Measurements from ENCODE around the gene CAP2. TPM values are rescaled to one million over a fixed set of nuclear protein-coding genes. Genes with fewer than 3 reads are reported as not detected.

CAP2 gene
- total and polyA plus RNA-seq, 2 donors (not counting 1 experiment from before 2014, with no cell fraction given) = 8.6 to 38.1 TPM

GRCh38 chr6:17606606-17607005, 213.2 kb downstream of the CAP2 start:
- Histone ChIP-seq H3K79me2 (ENCODE audit: control insufficient read depth, insufficient read depth, low read length) (no peaks in the 10 kb centered on the region), H3K27me3 (ENCODE audit: control insufficient read depth, insufficient read depth, low read length) (no peaks in the 10 kb centered on the region), H3K9ac (ENCODE audit: insufficient read depth, low read length) (no peak overlapping the region), H3K4me3 (replicated peaks in 1 of 4; ENCODE audit: control extremely low read depth in 1 of 4, insufficient read depth in 1 of 4, low read depth in 3 of 4, low read length in 4 of 4) (no peak overlapping the region), H3K36me3 (ENCODE audit: control insufficient read depth, insufficient read depth, low read length) (peaks cover 3% of the 10 kb centered on the region), H3K4me2 (ENCODE audit: extremely low read depth, insufficient read depth, low read length) (no peak overlapping the region), H3K9me3 (ENCODE audit: control insufficient read depth, insufficient read depth, low read depth, low read length) (no peaks in the 10 kb centered on the region), H4K20me1 (ENCODE audit: control insufficient read depth, extremely low read depth, insufficient read depth, low read length) (no peaks in the 10 kb centered on the region), H3K27ac (ENCODE audit: insufficient read depth, low read length) (no peak overlapping the region), H2AFZ (ENCODE audit: low read length) (no peak overlapping the region), H3K4me1 (ENCODE audit: control insufficient read depth, extremely low read depth, insufficient read depth, low read length) (no peaks in the 10 kb centered on the region)
- no peak for DNase-seq (ENCODE audit: low read depth in 2 of 2)
- TF ChIP-seq CTCF (conservative IDR thresholded peaks at IDR 0.05 in 1 of 2, IDR thresholded peaks at IDR 0.05 in 1 of 2; ENCODE audit: low read depth in 1 of 2, low read length in 2 of 2) (no peak), EZH2 (IDR thresholded peaks at IDR 0.05; ENCODE audit: low read length, missing control alignments) (no peak)

Other genes with a start within 250 kb of the CAP2 start
- 1.0 and 2.5 TPM in 2 replicates for gene RBM24, start 112.2 kb upstream of the CAP2 start, total RNA-seq
- gene RBM24, start 112.2 kb upstream of the CAP2 start, polyA plus RNA-seq = 1.8 and 2.5 TPM in 2 replicates
- gene FAM8A1, start 206.7 kb downstream of the CAP2 start, total RNA-seq = 17.2 and 19.8 TPM in 2 replicates
- 16.8 and 28.1 TPM in 2 replicates for gene FAM8A1, start 206.7 kb downstream of the CAP2 start, polyA plus RNA-seq